HepG2 (cell line): ENCODE data around the gene GTF3C5. TPM values are rescaled to one million over a fixed set of nuclear protein-coding genes. Genes with fewer than 3 reads are reported as not detected.

Experiments used
- ATAC-seq: fragments of 200-7000 bp; cut with Tn5 transposase; 3 replicates; pipeline ENCODE4 v1.9.1; 2020; ENCODE audit warnings: mild to moderate bottlenecking, moderate library complexity
- BruUV-seq: library from RNA; stranded (reverse); fragments of 400-500 nt; replicated peaks from 2 replicates; lab custom pipeline; 2021; lab: Mats Ljungman, UMichigan
- CTCF ChIA-PET: fragments of 300-600 bp; formaldehyde crosslinking; extraction: SDS; loops from one replicate; lab custom pipeline; 2021; ENCODE audit warnings: low total read pairs, inconsistent platforms, low intra/inter-chr PET ratio; lab: Yijun Ruan, JAX
- POLR2A ChIA-PET: fragments of 350-600 bp; sonication (Branson Sonifier 250); formaldehyde crosslinking; loops from one replicate; lab custom pipeline; 2020; ENCODE audit warnings: antibody characterized with exemption, inconsistent platforms; lab: Yijun Ruan, JAX
- DNase-seq: peaks from one replicate; pipeline ENCODE4 v3.0.0-alpha.2; 2015; ENCODE audit warnings: low spot score
- FAIRE-seq: peaks from 3 replicates; lab custom pipeline; 2011; peaks lifted over from hg19 to GRCh38; lab: Jason Lieb, UNC
- H2AFZ ChIP-seq: one replicate; pipeline ENCODE4 v1.6.1; 2011; ENCODE audit warnings: low read length, inconsistent platforms
- H3K27ac ChIP-seq: fragments of 300-600 bp; 3 replicates; pipeline ENCODE4 v1.8.0; 2011; ENCODE audit warnings: mixed run types, mild to moderate bottlenecking, mixed read lengths, low read length, inconsistent platforms; ENCODE audit not compliant: insufficient read depth; ENCODE audit errors: extremely low read length
- H3K27me3 ChIP-seq, 2 experiments: fragments of 200-600 bp in 1 of 2; 2 replicates in 1 of 2; 3 replicates in 1 of 2; pipeline versions ENCODE4 v1.6.0 to v1.8.0; 2011; ENCODE audit warnings: low read length in 2 of 2, mild to moderate bottlenecking in 2 of 2, moderate library complexity in 2 of 2, inconsistent platforms in 1 of 2; ENCODE audit not compliant: insufficient read depth in 2 of 2, control insufficient read depth in 1 of 2
- H3K36me3 ChIP-seq, 2 experiments: fragments of 200-600 bp in 1 of 2; replicated peaks in 1 of 2; 2 replicates in 1 of 2; 3 replicates in 1 of 2; pipeline versions ENCODE4 v1.5.1 to v1.8.0; 2011; ENCODE audit warnings: low read length in 2 of 2, inconsistent platforms in 1 of 2; ENCODE audit not compliant: insufficient read depth in 2 of 2, control insufficient read depth in 1 of 2
- H3K4me1 ChIP-seq: 2 replicates; pipeline ENCODE4 v1.5.1; 2012; ENCODE audit warnings: low read length, inconsistent platforms; ENCODE audit not compliant: insufficient read depth
- H3K4me2 ChIP-seq: 2 replicates; pipeline ENCODE4 v1.6.0; 2011; ENCODE audit warnings: low read depth, low read length, inconsistent platforms
- H3K4me3 ChIP-seq, 3 experiments: fragments of 200-600 bp in 1 of 3; sonication (generic), shearing (Covaris generic) in 1 of 3; replicated peaks in 1 of 3; 2 replicates each; pipeline ENCODE4 v1.5.1; 2011 to 2016; ENCODE audit warnings: low read length in 3 of 3, inconsistent platforms in 2 of 3, low read depth in 2 of 3, mild to moderate bottlenecking in 2 of 3, control low read depth in 1 of 3, mixed read lengths in 1 of 3; ENCODE audit not compliant: insufficient read depth in 1 of 3
- H3K79me2 ChIP-seq: one replicate; pipeline ENCODE4 v1.6.1; 2011; ENCODE audit warnings: low read length, inconsistent platforms; ENCODE audit not compliant: insufficient read depth
- H3K9ac ChIP-seq: 2 replicates; pipeline ENCODE4 v1.6.0; 2011; ENCODE audit warnings: mild to moderate bottlenecking, low read depth, low read length, inconsistent platforms; ENCODE audit not compliant: insufficient read depth
- H3K9me3 ChIP-seq: 2 replicates; pipeline ENCODE4 v1.5.1; 2012; ENCODE audit warnings: mild to moderate bottlenecking, low read length
- H4K20me1 ChIP-seq: 2 replicates; pipeline ENCODE4 v1.6.0; 2011; ENCODE audit warnings: inconsistent platforms, mild to moderate bottlenecking, low read length, moderate library complexity; ENCODE audit not compliant: insufficient read depth
- EED ChIP-seq: sonication (generic); formaldehyde crosslinking; IDR thresholded peaks from 2 replicates; pipeline ENCODE4 v1.5.0; 2020; ENCODE audit warnings: mild to moderate bottlenecking, missing genetic modification reagents
- GABPA ChIP-seq, 2 experiments: IDR thresholded peaks; 2 replicates each; pipeline ENCODE4 v1.6.1; 2011 to 2016; ENCODE audit warnings: low read depth in 2 of 2, low read length in 1 of 2, missing biosample characterization in 1 of 2, missing genetic modification characterization in 1 of 2
- HNF4G ChIP-seq, 2 experiments: sonication (generic) in 1 of 2; formaldehyde crosslinking in 1 of 2; IDR thresholded peaks; 2 replicates each; pipeline versions ENCODE4 v1.4.0 to v1.6.1; 2011 to 2020; ENCODE audit warnings: borderline replicate concordance in 2 of 2, low read depth in 2 of 2, mild to moderate bottlenecking in 2 of 2, low read length in 1 of 2, missing genetic modification reagents in 1 of 2, moderate library complexity in 1 of 2
- HNRNPUL1 ChIP-seq: fragments of 200-400 bp; formaldehyde crosslinking; IDR thresholded peaks from 2 replicates; pipeline ENCODE4 v1.6.1; 2017; ENCODE audit warnings: low read depth, mild to moderate bottlenecking, low read length, moderate library complexity
- PTBP1 ChIP-seq: fragments of 200-400 bp; formaldehyde crosslinking; IDR thresholded peaks from 2 replicates; pipeline ENCODE4 v1.6.1; 2018; ENCODE audit warnings: low read length, low read depth; ENCODE audit not compliant: poor library complexity, severe bottlenecking
- RAD51 ChIP-seq: fragments of 450-650 bp; IDR thresholded peaks from 2 replicates; pipeline ENCODE4 v1.6.1; 2016; ENCODE audit warnings: borderline replicate concordance
- SAP130 ChIP-seq: IDR thresholded peaks from 2 replicates; pipeline ENCODE4 v1.6.1; 2016; ENCODE audit warnings: low read depth
- ZNF101 ChIP-seq: sonication (generic); formaldehyde crosslinking; IDR thresholded peaks from 2 replicates; pipeline ENCODE4 v1.4.0; 2020; ENCODE audit warnings: mild to moderate bottlenecking, low read depth, missing genetic modification reagents, borderline replicate concordance
- ZNF205 ChIP-seq: IDR thresholded peaks from 2 replicates; pipeline ENCODE4 v1.6.1; 2018; ENCODE audit warnings: missing biosample characterization, missing genetic modification reagents
- ZNF414 ChIP-seq: sonication (generic); formaldehyde crosslinking; IDR thresholded peaks from 2 replicates; pipeline ENCODE4 v1.5.0; 2020; ENCODE audit warnings: missing genetic modification reagents
- ZNF652 ChIP-seq: IDR thresholded peaks from 2 replicates; pipeline ENCODE4 v1.6.1; 2016; ENCODE audit warnings: low read depth, borderline replicate concordance
- ZNF670 ChIP-seq: sonication (generic); formaldehyde crosslinking; IDR thresholded peaks from 2 replicates; pipeline ENCODE4 v1.8.0; 2022; ENCODE audit warnings: mild to moderate bottlenecking, missing genetic modification reagents, borderline replicate concordance
- WGBS: methylation state at CpG from one replicate; pipeline ENCODE4 v1.1.6; 2017; ENCODE audit warnings: low lambda C conversion rate; 5-methylcytosine and 5-hydroxymethylcytosine counted together
- in situ Hi-C: cut with HindIII; loops from 2 replicates; pipeline ENCODE4 v1.10.0; 2017; ENCODE audit warnings: low pct_unique_long_range_greater_than_20kb; ENCODE audit not compliant: extremely low pct_ligation_motif_present
- intact Hi-C: fragments of 100-400 bp; cut with micrococcal nuclease; formaldehyde crosslinking; loops from one replicate; pipeline ENCODE4 v1.10.0; 2022; ENCODE audit not compliant: unreplicated experiment
- polyA plus RNA-seq, 8 experiments: library from polyadenylated mRNA; depleted of rRNA in 3 of 8; stranded (reverse) in 7 of 8; unstranded in 1 of 8; fragments of >200 nt; fragmentation: Illumina TruSeq in 4 of 8; extraction: Trizol in 4 of 8; gene quantifications; 2 replicates each; pipeline versions ENCODE4 v1.2.1 to v1.2.3, GENCODE V29; 2011 to 2016; ENCODE audit warnings: low read depth in 4 of 8, missing spikeins in 1 of 8, mixed read lengths in 1 of 8; ENCODE audit not compliant: insufficient read depth in 1 of 8
- total RNA-seq, 5 experiments: library from RNA; depleted of rRNA; stranded (reverse); fragments of >200 nt; fragmentation: Illumina TruSeq; extraction: Trizol; gene quantifications; 2 replicates each; pipeline ENCODE4 v1.2.3, GENCODE V29; 2016; ENCODE audit warnings: low read depth in 1 of 5
- TF ChIP-seq, protein P1 (sequence below): IDR thresholded peaks from 2 replicates; pipeline ENCODE4 v1.6.1; 2016; ENCODE audit warnings: control low read depth

Gene GTF3C5
- total and polyA plus RNA-seq, 2 of the 13 experiments (the other 11 are each of a cell fraction or from before 2014, with no cell fraction given) = 66.9 to 92.6 TPM

GRCh38 chr9:133063500-133064231 lies 32.9 kb downstream of the GTF3C5 start:
- TF ChIP-seq GABPA (IDR thresholded peaks at IDR 0.05; ENCODE audit: low read depth, low read length) (0 out of 2 replicates have a peak, but pooled peaks have one; percentile 10), GABPA (CRISPR knock-in tag; IDR thresholded peaks at IDR 0.05; ENCODE audit: low read depth) (no peak), RAD51 (no peak)
- 95% methylated on average over 8 of the region's 14 CpGs for WGBS
- Histone ChIP-seq H3K4me2 (no peak overlapping the region), H3K79me2 (no peaks in the 10 kb centered on the region), H3K9me3 (no peaks in the 10 kb centered on the region), H3K27ac (no peak overlapping the region), H3K27me3 (no peaks in the 10 kb centered on the region), H4K20me1 (no peaks in the 10 kb centered on the region), H3K4me3 (no peak overlapping the region), H2AFZ (no peak overlapping the region), H3K4me1 (peaks cover 33% of the 10 kb centered on the region), H3K36me3 (peaks cover 0 to 1% of the 10 kb centered on the region in 2 experiments; a peak in 1 of 5 replicates), H3K9ac (no peak overlapping the region)
- intact Hi-C loops (no loop called here), in situ Hi-C loops (no loop called here)
- FAIRE-seq = no peak
- BruUV-seq = no TSS peak
- POLR2A ChIA-PET = interaction anchor here (1.0 kb wide), 1 partner anchor 33 kb away, joined by 3 read pairs; the partner anchor contains the start of gene GTF3C5
- no peak for ATAC-seq
- no peak for DNase-seq
- CTCF ChIA-PET = no interaction called here

DNA sequence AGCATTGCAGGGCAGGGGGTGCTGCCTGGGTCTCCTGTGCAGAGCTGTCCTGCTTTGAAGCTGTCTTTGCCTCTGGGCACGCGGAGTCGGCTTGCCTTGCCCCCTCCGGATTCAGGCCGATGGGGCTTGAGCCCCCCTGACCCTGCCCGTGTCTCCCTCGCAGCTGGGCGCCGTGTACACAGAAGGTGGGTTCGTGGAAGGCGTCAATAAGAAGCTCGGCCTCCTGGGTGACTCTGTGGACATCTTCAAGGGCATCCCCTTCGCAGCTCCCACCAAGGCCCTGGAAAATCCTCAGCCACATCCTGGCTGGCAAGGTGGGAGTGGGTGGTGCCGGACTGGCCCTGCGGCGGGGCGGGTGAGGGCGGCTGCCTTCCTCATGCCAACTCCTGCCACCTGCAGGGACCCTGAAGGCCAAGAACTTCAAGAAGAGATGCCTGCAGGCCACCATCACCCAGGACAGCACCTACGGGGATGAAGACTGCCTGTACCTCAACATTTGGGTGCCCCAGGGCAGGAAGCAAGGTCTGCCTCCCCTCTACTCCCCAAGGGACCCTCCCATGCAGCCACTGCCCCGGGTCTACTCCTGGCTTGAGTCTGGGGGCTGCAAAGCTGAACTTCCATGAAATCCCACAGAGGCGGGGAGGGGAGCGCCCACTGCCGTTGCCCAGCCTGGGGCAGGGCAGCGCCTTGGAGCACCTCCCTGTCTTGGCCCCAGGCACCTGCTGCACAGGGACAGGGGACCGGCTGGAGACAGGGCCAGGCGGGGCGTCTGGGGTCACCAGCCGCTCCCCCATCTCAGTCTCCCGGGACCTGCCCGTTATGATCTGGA lies 33.7 kb downstream of the GTF3C5 start:
- BruUV-seq = no TSS peak
- no peaks in the 10 kb centered on the region for H3K79me2 ChIP-seq
- no peak overlapping the region for H3K27ac ChIP-seq
- ChIA-PET POLR2A (interaction anchor here (1.0 kb wide), 1 partner anchor 34 kb away, joined by 3 read pairs; the partner anchor contains the start of gene GTF3C5), CTCF (no interaction called here)
- H3K36me3 ChIP-seq = peaks cover 0 to 1% of the 10 kb centered on the region in 2 experiments; a peak in 1 of 5 replicates
- WGBS = 93% methylated on average over 17 of the region's 30 CpGs
- H3K4me3 ChIP-seq = no peak overlapping the region
- FAIRE-seq (no peak), ATAC-seq (no peak), DNase-seq (no peak)
- peaks cover 25% of the 10 kb centered on the region for H3K4me1 ChIP-seq
- no peak overlapping the region for H3K4me2 ChIP-seq
- no peaks in the 10 kb centered on the region for H3K9me3 ChIP-seq
- no peaks in the 10 kb centered on the region for H3K27me3 ChIP-seq
- no peak overlapping the region for H2AFZ ChIP-seq
- intact Hi-C loops (no loop called here), in situ Hi-C loops (no loop called here)
- H4K20me1 ChIP-seq = no peaks in the 10 kb centered on the region
- H3K9ac ChIP-seq = no peak overlapping the region
- no peak for TF ChIP-seq ZNF670 (CRISPR knock-in tag)
- TF ChIP-seq ZNF205 = no peak
- TF ChIP-seq, protein P1, sequence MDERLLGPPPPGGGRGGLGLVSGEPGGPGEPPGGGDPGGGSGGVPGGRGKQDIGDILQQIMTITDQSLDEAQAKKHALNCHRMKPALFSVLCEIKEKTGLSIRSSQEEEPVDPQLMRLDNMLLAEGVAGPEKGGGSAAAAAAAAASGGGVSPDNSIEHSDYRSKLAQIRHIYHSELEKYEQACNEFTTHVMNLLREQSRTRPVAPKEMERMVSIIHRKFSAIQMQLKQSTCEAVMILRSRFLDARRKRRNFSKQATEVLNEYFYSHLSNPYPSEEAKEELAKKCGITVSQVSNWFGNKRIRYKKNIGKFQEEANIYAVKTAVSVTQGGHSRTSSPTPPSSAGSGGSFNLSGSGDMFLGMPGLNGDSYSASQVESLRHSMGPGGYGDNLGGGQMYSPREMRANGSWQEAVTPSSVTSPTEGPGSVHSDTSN = no peak
- no peak for TF ChIP-seq ZNF414 (CRISPR knock-in tag)
- no peak for TF ChIP-seq ZNF101 (CRISPR knock-in tag)
- no peak for TF ChIP-seq HNRNPUL1
- no peak for TF ChIP-seq HNF4G (IDR thresholded peaks at IDR 0.05; ENCODE audit: borderline replicate concordance, low read depth, low read length)
- no peak for TF ChIP-seq HNF4G (CRISPR knock-in tag; IDR thresholded peaks at IDR 0.05; ENCODE audit: borderline replicate concordance, low read depth)
- no peak for TF ChIP-seq EED (CRISPR knock-in tag)
- no peak for TF ChIP-seq PTBP1
- TF ChIP-seq SAP130 (CRISPR knock-in tag) = no peak
- TF ChIP-seq ZNF652 = no peak
